Lower leg skin (tissue), 3 donors: Measurements from ENCODE around the gene TXNL4A.

ENCODE experiments used
- POLR2A ChIP-seq, 2 donors: fragments of 450-650 bp; IDR thresholded peaks; one replicate each; pipeline ENCODE4 v1.6.1; 2016 to 2017; ENCODE audit warnings: antibody characterized with exemption in 2 of 2, mild to moderate bottlenecking in 1 of 2, moderate library complexity in 1 of 2
- TF ChIP-seq, protein P1 (sequence below), 3 donors: fragments of 450-650 bp; IDR thresholded peaks; one replicate each; pipeline ENCODE4 v1.5.1; 2016; ENCODE audit warnings: antibody characterized with exemption in 3 of 3, mild to moderate bottlenecking in 3 of 3, moderate library complexity in 2 of 3

DNA sequence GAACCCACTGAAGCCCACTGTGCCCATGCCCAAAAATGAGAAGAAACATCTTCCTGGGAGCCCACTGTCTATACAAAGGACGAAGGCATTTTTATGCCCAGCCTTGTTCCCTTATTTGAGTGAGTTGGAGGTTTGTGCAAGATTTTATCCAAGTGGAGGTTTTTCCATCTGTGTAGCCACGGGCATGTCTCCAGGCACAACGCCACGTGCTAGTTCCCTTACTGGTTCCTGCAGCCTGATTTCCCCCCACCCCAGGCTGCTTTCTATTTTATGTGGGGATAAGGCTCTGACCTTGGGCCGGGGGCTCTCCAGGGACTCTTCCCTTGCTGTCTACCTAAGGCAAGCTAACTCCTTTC, 22.2 kb upstream of the TXNL4A start:
- TF ChIP-seq, protein P1, sequence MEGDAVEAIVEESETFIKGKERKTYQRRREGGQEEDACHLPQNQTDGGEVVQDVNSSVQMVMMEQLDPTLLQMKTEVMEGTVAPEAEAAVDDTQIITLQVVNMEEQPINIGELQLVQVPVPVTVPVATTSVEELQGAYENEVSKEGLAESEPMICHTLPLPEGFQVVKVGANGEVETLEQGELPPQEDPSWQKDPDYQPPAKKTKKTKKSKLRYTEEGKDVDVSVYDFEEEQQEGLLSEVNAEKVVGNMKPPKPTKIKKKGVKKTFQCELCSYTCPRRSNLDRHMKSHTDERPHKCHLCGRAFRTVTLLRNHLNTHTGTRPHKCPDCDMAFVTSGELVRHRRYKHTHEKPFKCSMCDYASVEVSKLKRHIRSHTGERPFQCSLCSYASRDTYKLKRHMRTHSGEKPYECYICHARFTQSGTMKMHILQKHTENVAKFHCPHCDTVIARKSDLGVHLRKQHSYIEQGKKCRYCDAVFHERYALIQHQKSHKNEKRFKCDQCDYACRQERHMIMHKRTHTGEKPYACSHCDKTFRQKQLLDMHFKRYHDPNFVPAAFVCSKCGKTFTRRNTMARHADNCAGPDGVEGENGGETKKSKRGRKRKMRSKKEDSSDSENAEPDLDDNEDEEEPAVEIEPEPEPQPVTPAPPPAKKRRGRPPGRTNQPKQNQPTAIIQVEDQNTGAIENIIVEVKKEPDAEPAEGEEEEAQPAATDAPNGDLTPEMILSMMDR (IDR thresholded peaks at IDR 0.05), result no peak
- TF ChIP-seq POLR2A (IDR thresholded peaks at IDR 0.05), result no peak
